ENCODE measurements around the gene INPP5D.
"Not testable (repeated sequence)": the region's sequence is repeated elsewhere in the genome, so short reads cannot be mapped to it uniquely, and the experiment has no call there.

INPP5D gene

DNA sequence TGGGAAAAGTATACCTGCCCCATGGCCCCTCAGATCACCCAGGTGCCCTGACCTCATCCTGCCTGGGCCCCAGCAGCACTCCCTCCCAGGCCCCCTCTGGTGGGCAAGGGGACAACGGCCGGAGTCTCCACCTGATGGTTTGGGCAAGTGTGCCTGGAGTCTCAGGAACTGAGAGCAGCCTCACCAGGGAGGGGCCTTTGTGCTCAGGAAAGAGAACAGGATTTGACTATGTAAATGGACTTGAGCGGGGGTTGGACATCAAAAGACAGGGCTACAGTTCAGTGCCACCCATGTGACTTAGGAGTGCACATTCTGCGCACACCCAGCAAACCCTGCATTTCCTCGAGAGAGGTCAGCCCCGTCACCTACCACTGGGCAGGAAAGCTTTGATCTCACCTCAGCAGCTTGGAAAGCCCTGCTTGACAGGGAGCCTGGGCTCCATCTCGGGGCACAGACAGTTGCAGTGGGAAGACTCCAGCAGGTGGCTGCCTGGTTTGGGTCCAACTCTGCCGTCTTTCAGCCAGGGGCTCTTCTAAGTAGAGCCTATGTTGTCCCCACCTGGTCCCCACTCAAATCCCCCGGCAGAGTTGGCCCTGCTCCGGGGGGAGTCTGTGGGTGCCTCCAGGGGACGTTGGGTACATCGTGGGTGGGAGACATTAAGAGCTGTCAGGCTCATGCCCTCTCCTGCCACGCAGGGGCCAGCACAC, 3.3 kb downstream of the INPP5D start:
- H3K27ac ChIP-seq: no peak overlapping the region
- TF ChIP-seq, protein P1, sequence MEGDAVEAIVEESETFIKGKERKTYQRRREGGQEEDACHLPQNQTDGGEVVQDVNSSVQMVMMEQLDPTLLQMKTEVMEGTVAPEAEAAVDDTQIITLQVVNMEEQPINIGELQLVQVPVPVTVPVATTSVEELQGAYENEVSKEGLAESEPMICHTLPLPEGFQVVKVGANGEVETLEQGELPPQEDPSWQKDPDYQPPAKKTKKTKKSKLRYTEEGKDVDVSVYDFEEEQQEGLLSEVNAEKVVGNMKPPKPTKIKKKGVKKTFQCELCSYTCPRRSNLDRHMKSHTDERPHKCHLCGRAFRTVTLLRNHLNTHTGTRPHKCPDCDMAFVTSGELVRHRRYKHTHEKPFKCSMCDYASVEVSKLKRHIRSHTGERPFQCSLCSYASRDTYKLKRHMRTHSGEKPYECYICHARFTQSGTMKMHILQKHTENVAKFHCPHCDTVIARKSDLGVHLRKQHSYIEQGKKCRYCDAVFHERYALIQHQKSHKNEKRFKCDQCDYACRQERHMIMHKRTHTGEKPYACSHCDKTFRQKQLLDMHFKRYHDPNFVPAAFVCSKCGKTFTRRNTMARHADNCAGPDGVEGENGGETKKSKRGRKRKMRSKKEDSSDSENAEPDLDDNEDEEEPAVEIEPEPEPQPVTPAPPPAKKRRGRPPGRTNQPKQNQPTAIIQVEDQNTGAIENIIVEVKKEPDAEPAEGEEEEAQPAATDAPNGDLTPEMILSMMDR (conservative IDR thresholded peaks at IDR 0.05; ENCODE audit: low read depth): no peak
- ChIA-PET CTCF (interaction anchor here (0.6 kb wide), 1 partner anchor 53 kb away, joined by 5 read pairs; no protein-coding TSS in a partner anchor), POLR2A (ENCODE audit: low non-redundant PET) (no interaction called here)
- DNase-seq (ENCODE audit: low spot score): no peak

DNA sequence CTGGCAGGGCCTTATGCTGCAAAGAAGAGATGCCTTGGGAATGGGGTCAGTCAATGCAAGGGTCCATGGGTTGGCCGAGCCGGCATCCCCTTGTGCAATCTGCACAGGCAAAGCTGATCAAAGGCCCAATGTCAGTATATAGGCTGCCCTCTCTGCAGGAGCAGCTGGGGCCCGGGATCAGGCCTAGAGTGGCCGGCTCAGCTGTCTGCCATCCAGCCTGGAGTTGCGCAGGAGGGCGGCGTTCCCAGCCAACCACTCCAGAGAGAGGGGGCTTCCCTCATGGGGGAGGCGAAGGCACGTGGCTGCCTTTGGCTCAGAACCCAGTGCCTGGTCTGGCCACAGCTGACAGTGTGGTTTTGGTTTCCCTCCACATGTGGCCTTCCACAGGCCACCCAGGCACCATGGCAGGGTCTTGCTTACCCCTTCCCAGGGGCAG, 3.9 kb downstream of the INPP5D start:
- no peak overlapping the region for H3K27ac ChIP-seq
- TF ChIP-seq, protein P1 (conservative IDR thresholded peaks at IDR 0.05; ENCODE audit: low read depth): no peak
- DNase-seq (ENCODE audit: low spot score): no peak
- POLR2A ChIA-PET (ENCODE audit: low non-redundant PET): no interaction called here
- CTCF ChIA-PET: interaction anchor here (0.6 kb wide), 1 partner anchor 94 kb away, joined by 3 read pairs; no protein-coding TSS in a partner anchor

DNA sequence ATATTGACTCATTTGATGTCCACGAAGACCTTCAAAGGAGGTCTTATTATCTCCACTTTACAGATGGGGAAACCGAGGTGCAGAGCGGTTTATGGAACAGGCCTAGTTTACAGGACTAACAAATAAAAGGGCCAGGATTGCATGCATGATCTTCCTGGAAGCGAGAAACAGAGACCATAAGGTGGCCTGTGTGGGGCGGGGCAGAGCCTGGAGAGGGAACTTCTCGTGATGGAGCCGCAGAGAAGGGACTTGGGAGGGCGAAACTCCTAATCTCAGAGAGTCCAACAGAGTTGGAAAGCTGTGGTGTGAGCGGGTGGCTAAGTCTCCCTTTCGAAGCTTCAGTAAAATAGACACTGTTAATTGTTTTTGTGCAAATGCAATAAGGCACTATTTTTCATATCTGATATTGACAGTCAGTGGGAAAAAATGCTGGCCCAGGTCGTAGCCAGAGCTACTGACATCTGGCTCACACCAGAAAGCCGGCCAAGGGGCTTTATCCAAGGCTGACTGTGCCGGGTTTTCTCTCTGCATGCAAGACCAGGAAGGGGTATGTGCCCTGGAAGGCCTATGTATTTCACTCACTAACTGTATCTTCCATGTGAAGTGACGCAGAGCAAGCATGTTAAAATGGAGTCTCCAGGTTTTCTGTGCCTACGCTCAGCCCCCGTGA, 4.5 kb downstream of the INPP5D start:
- no peak for DNase-seq (ENCODE audit: low spot score)
- ChIA-PET POLR2A (ENCODE audit: low non-redundant PET) (no interaction called here), CTCF (interaction anchor here (0.6 kb wide), 1 partner anchor 95 kb away, joined by 3 read pairs; no protein-coding TSS in a partner anchor)
- TF ChIP-seq, protein P1 (conservative IDR thresholded peaks at IDR 0.05; ENCODE audit: low read depth): no peak
- no peak overlapping the region for H3K27ac ChIP-seq

DNA sequence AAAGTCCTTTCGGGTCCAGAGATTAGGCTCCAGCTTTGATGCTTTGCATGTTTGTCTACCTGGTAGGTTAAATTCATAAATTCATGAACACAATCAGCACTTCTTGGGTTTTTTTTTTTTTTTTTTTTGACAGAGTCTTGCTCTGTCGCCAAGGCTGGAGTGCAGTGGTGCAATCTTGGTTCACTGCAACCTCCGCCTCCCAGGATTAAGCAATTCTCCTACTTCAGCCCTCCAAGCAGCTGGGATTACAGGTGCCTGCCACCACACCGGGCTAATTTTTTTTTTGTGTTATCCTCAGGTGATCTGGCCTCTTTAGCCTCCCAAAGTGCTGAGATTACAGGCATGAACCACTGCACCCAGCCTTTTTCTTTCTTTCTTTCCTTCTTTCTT, 5.1 kb downstream of the INPP5D start:
- POLR2A ChIA-PET (ENCODE audit: low non-redundant PET); H3K27ac ChIP-seq; DNase-seq (ENCODE audit: low spot score): not testable (repeated sequence)
- CTCF ChIA-PET: interaction anchor here (0.6 kb wide), 1 partner anchor 73 kb away, joined by 4 read pairs; no protein-coding TSS in a partner anchor

DNA sequence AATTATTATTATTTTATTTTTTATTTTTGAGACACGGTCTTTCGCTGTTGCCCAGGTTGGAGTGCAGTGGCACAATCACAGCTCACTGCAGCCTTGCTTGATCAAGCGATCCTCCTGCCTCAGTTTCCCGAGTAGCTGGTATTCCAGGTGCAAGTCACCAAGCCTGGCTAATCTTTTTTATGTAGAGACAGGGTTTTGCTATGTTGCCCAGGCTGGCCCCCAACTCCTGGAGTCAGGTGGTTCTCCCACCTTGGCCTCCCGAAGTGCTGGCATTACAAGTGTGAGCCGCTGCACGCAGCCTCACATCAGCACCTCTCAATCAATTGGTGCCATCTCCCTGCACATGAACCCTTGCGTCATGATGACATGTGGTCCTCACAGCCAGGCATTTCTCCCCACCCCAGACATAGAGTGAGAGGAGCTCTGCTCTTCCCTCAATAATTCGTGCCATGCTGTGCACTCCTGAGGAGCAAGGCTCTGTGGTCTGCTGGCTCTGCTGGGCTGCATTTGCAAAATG, 5.9 kb downstream of the INPP5D start:
- H3K27ac ChIP-seq: peak overlapping the region; percentile 73
- ChIA-PET CTCF (no interaction called here), POLR2A (ENCODE audit: low non-redundant PET) (no interaction called here)
- DNase-seq (ENCODE audit: low spot score): no peak
- TF ChIP-seq, protein P1 (conservative IDR thresholded peaks at IDR 0.05; ENCODE audit: low read depth): no peak

DNA sequence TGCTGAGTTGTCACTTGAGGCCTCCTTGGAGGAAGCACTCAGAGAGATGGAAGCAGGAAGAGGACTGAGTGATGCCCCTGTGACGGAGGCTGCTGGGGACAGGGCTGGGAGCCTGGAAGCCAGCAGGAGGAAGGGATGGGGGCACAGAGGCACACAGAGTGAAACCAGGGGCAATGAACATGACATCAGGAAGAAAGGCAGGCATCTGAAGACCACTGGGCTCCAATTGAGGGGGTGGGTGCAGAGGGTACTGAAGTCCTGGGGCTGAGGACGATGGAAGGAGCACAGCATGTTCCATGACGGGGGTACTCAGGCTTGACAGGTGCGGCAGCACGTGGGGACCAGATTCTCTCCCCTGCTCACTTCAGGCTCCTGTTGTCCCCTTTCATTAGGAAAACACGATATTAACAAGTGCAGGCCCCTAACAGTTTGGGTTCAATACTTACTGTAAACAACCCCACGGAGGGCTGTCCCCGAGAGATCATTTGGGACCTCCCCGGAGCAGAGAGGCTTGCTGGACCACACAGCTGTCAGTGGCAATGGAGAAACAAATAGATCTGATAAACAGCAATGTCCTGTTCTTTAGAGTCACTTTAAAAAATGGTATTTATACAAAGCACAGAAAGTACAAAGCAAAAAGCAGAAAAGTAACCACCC, 8.7 kb downstream of the INPP5D start:
- ChIA-PET CTCF (no interaction called here), POLR2A (ENCODE audit: low non-redundant PET) (no interaction called here)
- TF ChIP-seq, protein P1 (conservative IDR thresholded peaks at IDR 0.05; ENCODE audit: low read depth): no peak
- no peak overlapping the region for H3K27ac ChIP-seq
- DNase-seq (ENCODE audit: low spot score): no peak
